ENCODE results near the gene TTBK2.

The TTBK2 gene

GRCh38 chr15:42696626-42697025 is 224.0 kb downstream of the TTBK2 start:
- H2BK12ac ChIP-seq (ENCODE audit: low read length) = no peak overlapping the region
- no peak overlapping the region for H2BK120ac ChIP-seq (ENCODE audit: insufficient read depth, low read length, poor library complexity)
- no peak overlapping the region for H3K27ac ChIP-seq (ENCODE audit: low read depth, low read length)
- no peaks in the 10 kb centered on the region for H3K27me3 ChIP-seq (ENCODE audit: insufficient read depth, low read length)
- H3K18ac ChIP-seq (ENCODE audit: low read length) = no peak overlapping the region
- no peak overlapping the region for H3K14ac ChIP-seq (ENCODE audit: low read length)
- H3K4me3 ChIP-seq (ENCODE audit: low read depth, low read length) = no peak overlapping the region
- H3K9me3 ChIP-seq (ENCODE audit: insufficient read depth, low read depth, low read length) = no peaks in the 10 kb centered on the region
- no peaks in the 10 kb centered on the region for H3K79me1 ChIP-seq (ENCODE audit: low read length)
- H4K8ac ChIP-seq (ENCODE audit: low read depth, low read length) = no peak overlapping the region
- H3K23ac ChIP-seq (ENCODE audit: low read length) = no peak overlapping the region
- no peak overlapping the region for H4K12ac ChIP-seq (ENCODE audit: low read depth, low read length)
- no peak overlapping the region for H3K4ac ChIP-seq (ENCODE audit: low read depth, low read length)
- H3K79me2 ChIP-seq (ENCODE audit: control insufficient read depth, insufficient read depth, low read length, poor library complexity) = no peaks in the 10 kb centered on the region
- H3K9ac ChIP-seq (ENCODE audit: low read length) = no peak overlapping the region
- H3K36me3 ChIP-seq (ENCODE audit: control insufficient read depth in 1 of 2, insufficient read depth in 2 of 2, low read length in 2 of 2) = no peaks in the 10 kb centered on the region
- peaks cover 1 to 4% of the 10 kb centered on the region in 2 experiments for H3K4me1 ChIP-seq (ENCODE audit: control insufficient read depth in 1 of 2, insufficient read depth in 2 of 2, low read length in 2 of 2)
- no peak overlapping the region for H2BK5ac ChIP-seq (ENCODE audit: low read depth, low read length, poor library complexity)
- H3K4me2 ChIP-seq (ENCODE audit: low read length) = no peak overlapping the region
- WGBS (ENCODE audit: extremely low coverage, insufficient coverage, insufficient read length) = no CpG with 5 or more reads among the region's 5 CpGs
- no peak overlapping the region for H4K91ac ChIP-seq (ENCODE audit: low read depth, low read length)
- no peak for DNase-seq
- H2AFZ ChIP-seq (ENCODE audit: insufficient read depth, low read length, poor library complexity) = no peak overlapping the region
- H2AK5ac ChIP-seq (ENCODE audit: low read length) = no peak overlapping the region

GRCh38 chr15:42695527-42696071 is 225.0 kb downstream of the TTBK2 start:
- no peak overlapping the region for H3K4me3 ChIP-seq (ENCODE audit: low read depth, low read length)
- no peak overlapping the region for H2AFZ ChIP-seq (ENCODE audit: insufficient read depth, low read length, poor library complexity)
- H3K27ac ChIP-seq (ENCODE audit: low read depth, low read length) = no peak overlapping the region
- peak overlapping the region; percentile 16 for H4K12ac ChIP-seq (ENCODE audit: low read depth, low read length)
- H4K8ac ChIP-seq (ENCODE audit: low read depth, low read length) = no peak overlapping the region
- no peaks in the 10 kb centered on the region for H3K79me1 ChIP-seq (ENCODE audit: low read length)
- H3K4ac ChIP-seq (ENCODE audit: low read depth, low read length) = no peak overlapping the region
- no peak for DNase-seq
- no peak overlapping the region for H3K9ac ChIP-seq (ENCODE audit: low read length)
- H2BK120ac ChIP-seq (ENCODE audit: insufficient read depth, low read length, poor library complexity) = no peak overlapping the region
- no peak overlapping the region for H2BK12ac ChIP-seq (ENCODE audit: low read length)
- no peak overlapping the region for H3K23ac ChIP-seq (ENCODE audit: low read length)
- H3K27me3 ChIP-seq (ENCODE audit: insufficient read depth, low read length) = no peaks in the 10 kb centered on the region
- no peaks in the 10 kb centered on the region for H3K36me3 ChIP-seq (ENCODE audit: control insufficient read depth in 1 of 2, insufficient read depth in 2 of 2, low read length in 2 of 2)
- H2BK5ac ChIP-seq (ENCODE audit: low read depth, low read length, poor library complexity) = no peak overlapping the region
- no CpG with 5 or more reads among the region's 6 CpGs for WGBS (ENCODE audit: extremely low coverage, insufficient coverage, insufficient read length)
- H4K91ac ChIP-seq (ENCODE audit: low read depth, low read length) = no peak overlapping the region
- no peaks in the 10 kb centered on the region for H3K79me2 ChIP-seq (ENCODE audit: control insufficient read depth, insufficient read depth, low read length, poor library complexity)
- no peak overlapping the region for H2AK5ac ChIP-seq (ENCODE audit: low read length)
- H3K9me3 ChIP-seq (ENCODE audit: insufficient read depth, low read depth, low read length) = no peaks in the 10 kb centered on the region
- no peak overlapping the region for H3K14ac ChIP-seq (ENCODE audit: low read length)
- H3K18ac ChIP-seq (ENCODE audit: low read length) = no peak overlapping the region
- H3K4me2 ChIP-seq (ENCODE audit: low read length) = no peak overlapping the region
- H3K4me1 ChIP-seq (ENCODE audit: control insufficient read depth in 1 of 2, insufficient read depth in 2 of 2, low read length in 2 of 2) = peaks cover 5 to 7% of the 10 kb centered on the region in 2 experiments

GRCh38 chr15:42694398-42694797 is 226.2 kb downstream of the TTBK2 start:
- WGBS (ENCODE audit: extremely low coverage, insufficient coverage, insufficient read length) = no CpG with 5 or more reads among the region's 10 CpGs
- Histone ChIP-seq H3K27me3 (ENCODE audit: insufficient read depth, low read length) (no peaks in the 10 kb centered on the region), H3K4me2 (ENCODE audit: low read length) (no peak overlapping the region), H4K91ac (ENCODE audit: low read depth, low read length) (no peak overlapping the region), H3K4me3 (ENCODE audit: low read depth, low read length) (no peak overlapping the region), H3K36me3 (ENCODE audit: control insufficient read depth in 1 of 2, insufficient read depth in 2 of 2, low read length in 2 of 2) (no peaks in the 10 kb centered on the region), H3K4me1 (ENCODE audit: control insufficient read depth in 1 of 2, insufficient read depth in 2 of 2, low read length in 2 of 2) (peaks cover 5 to 12% of the 10 kb centered on the region in 2 experiments), H3K23ac (ENCODE audit: low read length) (no peak overlapping the region), H2AK5ac (ENCODE audit: low read length) (no peak overlapping the region), H2BK120ac (ENCODE audit: insufficient read depth, low read length, poor library complexity) (no peak overlapping the region), H3K79me2 (ENCODE audit: control insufficient read depth, insufficient read depth, low read length, poor library complexity) (no peaks in the 10 kb centered on the region), H2BK5ac (ENCODE audit: low read depth, low read length, poor library complexity) (no peak overlapping the region), H3K9me3 (ENCODE audit: insufficient read depth, low read depth, low read length) (no peaks in the 10 kb centered on the region), H3K9ac (ENCODE audit: low read length) (no peak overlapping the region), H2BK12ac (ENCODE audit: low read length) (no peak overlapping the region), H3K18ac (ENCODE audit: low read length) (no peak overlapping the region), H4K8ac (ENCODE audit: low read depth, low read length) (no peak overlapping the region), H3K14ac (ENCODE audit: low read length) (no peak overlapping the region), H3K79me1 (ENCODE audit: low read length) (no peaks in the 10 kb centered on the region), H4K12ac (ENCODE audit: low read depth, low read length) (no peak overlapping the region), H2AFZ (ENCODE audit: insufficient read depth, low read length, poor library complexity) (no peak overlapping the region), H3K4ac (ENCODE audit: low read depth, low read length) (no peak overlapping the region), H3K27ac (ENCODE audit: low read depth, low read length) (no peak overlapping the region)
- DNase-seq = no peak

GRCh38 chr15:42693942-42694341 is 226.6 kb downstream of the TTBK2 start:
- Histone ChIP-seq H2BK12ac (ENCODE audit: low read length) (no peak overlapping the region), H3K36me3 (ENCODE audit: control insufficient read depth in 1 of 2, insufficient read depth in 2 of 2, low read length in 2 of 2) (no peaks in the 10 kb centered on the region), H3K27me3 (ENCODE audit: insufficient read depth, low read length) (no peaks in the 10 kb centered on the region), H3K79me2 (ENCODE audit: control insufficient read depth, insufficient read depth, low read length, poor library complexity) (no peaks in the 10 kb centered on the region), H3K18ac (ENCODE audit: low read length) (no peak overlapping the region), H2AFZ (ENCODE audit: insufficient read depth, low read length, poor library complexity) (no peak overlapping the region), H3K4me2 (ENCODE audit: low read length) (no peak overlapping the region), H2BK120ac (ENCODE audit: insufficient read depth, low read length, poor library complexity) (no peak overlapping the region), H4K8ac (ENCODE audit: low read depth, low read length) (no peak overlapping the region), H3K4ac (ENCODE audit: low read depth, low read length) (no peak overlapping the region), H2BK5ac (ENCODE audit: low read depth, low read length, poor library complexity) (no peak overlapping the region), H4K12ac (ENCODE audit: low read depth, low read length) (no peak overlapping the region), H4K91ac (ENCODE audit: low read depth, low read length) (no peak overlapping the region), H3K27ac (ENCODE audit: low read depth, low read length) (no peak overlapping the region), H3K14ac (ENCODE audit: low read length) (no peak overlapping the region), H3K9me3 (ENCODE audit: insufficient read depth, low read depth, low read length) (no peaks in the 10 kb centered on the region), H3K79me1 (ENCODE audit: low read length) (no peaks in the 10 kb centered on the region), H3K23ac (ENCODE audit: low read length) (no peak overlapping the region), H3K4me1 (ENCODE audit: control insufficient read depth in 1 of 2, insufficient read depth in 2 of 2, low read length in 2 of 2) (peaks cover 5 to 12% of the 10 kb centered on the region in 2 experiments), H3K4me3 (ENCODE audit: low read depth, low read length) (no peak overlapping the region), H3K9ac (ENCODE audit: low read length) (no peak overlapping the region), H2AK5ac (ENCODE audit: low read length) (no peak overlapping the region)
- no peak for DNase-seq
- no CpG with 5 or more reads among the region's 6 CpGs for WGBS (ENCODE audit: extremely low coverage, insufficient coverage, insufficient read length)
